ENCODE data around the gene MTG1.

DNA sequence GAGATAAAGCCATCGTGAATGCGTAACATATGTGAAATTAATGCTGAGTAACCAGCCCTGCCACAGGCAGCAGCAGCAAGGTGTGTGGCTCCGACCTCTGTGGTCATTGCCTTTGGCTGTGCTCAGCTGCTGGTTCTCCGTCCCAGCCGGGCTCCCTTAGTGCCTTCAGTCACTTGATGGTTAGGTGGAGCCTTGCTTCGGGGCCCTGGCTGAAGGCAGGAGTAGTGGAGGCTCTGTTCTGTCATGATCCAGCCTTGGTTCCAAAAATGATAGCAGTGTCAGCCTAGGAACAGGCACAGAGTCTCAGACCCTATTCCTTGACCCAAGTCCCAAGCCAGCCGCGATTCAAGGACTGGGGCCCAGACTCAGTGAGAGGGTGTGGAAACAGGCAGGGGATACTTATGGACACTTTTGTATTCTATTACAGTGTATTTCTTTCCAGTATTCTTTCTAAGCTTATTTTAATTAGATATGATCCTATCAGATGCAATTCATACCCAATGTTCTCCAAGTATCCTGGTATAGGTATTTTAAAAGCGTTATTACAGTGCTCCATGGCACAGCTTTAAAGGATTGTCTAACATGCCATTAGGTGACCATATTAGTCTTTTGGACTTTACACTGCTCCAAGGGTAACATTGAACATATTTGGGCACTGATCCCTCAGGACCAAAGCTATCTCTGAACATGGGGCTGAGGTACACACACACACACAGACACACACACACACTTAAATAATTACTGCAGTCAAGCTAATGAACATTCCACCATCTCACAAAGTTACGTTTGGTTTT is 68.8 kb downstream of the MTG1 start:
- no peak for TF ChIP-seq POLR2A (IDR thresholded peaks at IDR 0.05)
- TF ChIP-seq, protein P1, sequence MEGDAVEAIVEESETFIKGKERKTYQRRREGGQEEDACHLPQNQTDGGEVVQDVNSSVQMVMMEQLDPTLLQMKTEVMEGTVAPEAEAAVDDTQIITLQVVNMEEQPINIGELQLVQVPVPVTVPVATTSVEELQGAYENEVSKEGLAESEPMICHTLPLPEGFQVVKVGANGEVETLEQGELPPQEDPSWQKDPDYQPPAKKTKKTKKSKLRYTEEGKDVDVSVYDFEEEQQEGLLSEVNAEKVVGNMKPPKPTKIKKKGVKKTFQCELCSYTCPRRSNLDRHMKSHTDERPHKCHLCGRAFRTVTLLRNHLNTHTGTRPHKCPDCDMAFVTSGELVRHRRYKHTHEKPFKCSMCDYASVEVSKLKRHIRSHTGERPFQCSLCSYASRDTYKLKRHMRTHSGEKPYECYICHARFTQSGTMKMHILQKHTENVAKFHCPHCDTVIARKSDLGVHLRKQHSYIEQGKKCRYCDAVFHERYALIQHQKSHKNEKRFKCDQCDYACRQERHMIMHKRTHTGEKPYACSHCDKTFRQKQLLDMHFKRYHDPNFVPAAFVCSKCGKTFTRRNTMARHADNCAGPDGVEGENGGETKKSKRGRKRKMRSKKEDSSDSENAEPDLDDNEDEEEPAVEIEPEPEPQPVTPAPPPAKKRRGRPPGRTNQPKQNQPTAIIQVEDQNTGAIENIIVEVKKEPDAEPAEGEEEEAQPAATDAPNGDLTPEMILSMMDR (IDR thresholded peaks at IDR 0.05) = no peak

Measured in sigmoid colon (tissue), 3 donors.